SK-N-SH treated with all-trans-retinoic acid at 6 μM for 48 hours (cell line): Measurements from ENCODE around the gene CORO7.

Source experiments
- BACH2 ChIP-seq: fragments of 250-450 bp; sonication (Bioruptor Pico); IDR thresholded peaks from 2 replicates; pipeline ENCODE4 v1.9.0; 2021; ENCODE audit warnings: mild to moderate bottlenecking, borderline replicate concordance
- CSDC2 ChIP-seq: fragments of 250-450 bp; sonication (Bioruptor Pico); IDR thresholded peaks from 2 replicates; pipeline ENCODE4 v1.5.0; 2020; ENCODE audit warnings: mild to moderate bottlenecking, moderate library complexity
- RARB ChIP-seq: fragments of 250-450 bp; sonication (Bioruptor Pico); IDR thresholded peaks from 2 replicates; pipeline ENCODE4 v1.8.0; 2021; ENCODE audit warnings: mild to moderate bottlenecking, moderate library complexity
- TCF4 ChIP-seq: fragments of 250-450 bp; sonication (Bioruptor Pico); IDR thresholded peaks from 2 replicates; pipeline ENCODE4 v1.8.0; 2021; ENCODE audit warnings: mild to moderate bottlenecking, moderate library complexity, borderline replicate concordance
- TOX ChIP-seq: fragments of 250-450 bp; sonication (Bioruptor Pico); IDR thresholded peaks from 2 replicates; pipeline ENCODE4 v1.8.0; 2021; ENCODE audit warnings: mild to moderate bottlenecking, moderate library complexity, borderline replicate concordance

DNA sequence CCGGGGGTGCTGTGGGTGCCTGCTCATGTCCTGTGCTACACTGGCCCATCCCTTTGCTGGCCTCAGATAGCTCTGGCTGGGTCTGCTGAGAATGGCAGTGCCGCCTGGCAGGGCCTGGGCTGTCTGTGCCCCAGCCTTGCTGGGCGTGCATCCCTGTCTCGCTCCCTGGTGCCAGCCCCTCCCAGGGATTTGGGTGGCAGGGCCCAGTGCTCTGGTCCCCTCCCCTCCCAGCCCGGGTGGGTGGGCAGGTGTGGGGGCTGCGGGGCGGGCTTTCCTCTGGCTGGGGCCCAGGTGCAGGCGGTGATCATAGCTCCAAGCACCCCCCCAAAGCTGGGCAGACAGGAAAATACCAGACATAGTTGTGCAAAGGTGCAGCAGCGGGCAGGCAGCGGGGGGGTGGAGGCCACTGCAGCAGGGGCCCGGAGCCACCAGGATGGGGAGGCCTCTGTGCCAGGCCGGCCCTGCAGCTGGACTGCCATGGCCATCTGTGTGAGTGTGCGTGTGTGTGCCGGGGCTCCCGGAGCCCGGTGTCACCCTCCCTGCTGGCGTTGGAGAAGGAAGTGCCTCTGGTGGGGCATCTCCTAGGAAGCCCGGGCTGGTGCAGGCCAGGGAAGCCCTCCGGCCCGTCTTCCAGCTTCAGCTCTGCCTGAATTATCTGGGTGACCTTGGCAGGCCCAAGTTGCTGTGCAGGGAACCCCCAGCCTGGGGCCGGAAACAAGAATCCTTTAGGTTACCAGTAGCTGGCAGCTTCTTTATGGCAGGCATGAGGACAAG is 93.1 kb downstream of the CORO7 start:
- TF ChIP-seq RARB (CRISPR knock-in tag) = no peak
- TF ChIP-seq TOX (CRISPR knock-in tag) = no peak
- no peak for TF ChIP-seq TCF4 (CRISPR knock-in tag)
- no peak for TF ChIP-seq BACH2 (CRISPR knock-in tag)
- no peak for TF ChIP-seq CSDC2 (CRISPR knock-in tag)
